GM21723 (cell line): Measurements from ENCODE around the gene SIGLEC11.
A peak's percentile ranks its signal among the peaks of the same experiment; 100 is the strongest.
"Not testable (repeated sequence)": the region's sequence is repeated elsewhere in the genome, so short reads cannot be mapped to it uniquely, and the experiment has no call there.

Source experiments
- ATAC-seq: cut with Tn5 transposase; IDR thresholded peaks from one replicate; pipeline ENCODE4 v1.9.1; 2021; ENCODE audit warnings: mild to moderate bottlenecking, moderate library complexity; ENCODE audit not compliant: unreplicated experiment

The SIGLEC11 gene

DNA sequence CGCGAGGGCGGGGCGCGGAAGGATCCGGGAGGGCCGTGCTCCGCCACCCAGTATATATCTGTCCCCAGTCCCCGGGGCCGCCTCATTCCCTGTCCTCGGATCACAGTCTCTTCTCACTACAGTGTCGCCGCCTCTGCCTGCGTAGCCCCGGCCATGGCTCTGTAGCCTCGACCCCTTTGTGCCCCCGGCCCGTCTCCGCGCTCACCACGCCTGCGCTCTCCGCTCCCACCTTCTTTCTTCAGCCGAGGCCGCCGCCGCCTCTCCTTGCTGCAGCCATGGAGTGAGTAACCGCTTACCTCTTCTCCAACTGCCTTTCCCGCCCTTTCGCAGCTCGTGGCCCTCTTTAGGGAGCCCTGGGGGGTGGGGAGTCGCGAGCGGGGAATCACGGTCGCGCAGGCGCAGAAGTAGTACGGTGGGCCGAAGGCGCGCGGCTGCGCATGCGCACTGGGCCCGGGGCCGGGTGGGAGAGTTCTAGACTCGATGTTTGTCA lies 31.8 kb downstream of the SIGLEC11 start, which contains the start of the genes ATF5 and NUP62:
TSS of gene ATF5 (plus strand) at position 85 of the 490 bp plus-strand sequence. CDS start 1,646 bp downstream, outside the sequence.
TSS of gene NUP62 (minus strand) at position 384 of the 490 bp plus-strand sequence. CDS start 19,697 bp downstream, outside the sequence.
- ATAC-seq: peak; percentile 43

DNA sequence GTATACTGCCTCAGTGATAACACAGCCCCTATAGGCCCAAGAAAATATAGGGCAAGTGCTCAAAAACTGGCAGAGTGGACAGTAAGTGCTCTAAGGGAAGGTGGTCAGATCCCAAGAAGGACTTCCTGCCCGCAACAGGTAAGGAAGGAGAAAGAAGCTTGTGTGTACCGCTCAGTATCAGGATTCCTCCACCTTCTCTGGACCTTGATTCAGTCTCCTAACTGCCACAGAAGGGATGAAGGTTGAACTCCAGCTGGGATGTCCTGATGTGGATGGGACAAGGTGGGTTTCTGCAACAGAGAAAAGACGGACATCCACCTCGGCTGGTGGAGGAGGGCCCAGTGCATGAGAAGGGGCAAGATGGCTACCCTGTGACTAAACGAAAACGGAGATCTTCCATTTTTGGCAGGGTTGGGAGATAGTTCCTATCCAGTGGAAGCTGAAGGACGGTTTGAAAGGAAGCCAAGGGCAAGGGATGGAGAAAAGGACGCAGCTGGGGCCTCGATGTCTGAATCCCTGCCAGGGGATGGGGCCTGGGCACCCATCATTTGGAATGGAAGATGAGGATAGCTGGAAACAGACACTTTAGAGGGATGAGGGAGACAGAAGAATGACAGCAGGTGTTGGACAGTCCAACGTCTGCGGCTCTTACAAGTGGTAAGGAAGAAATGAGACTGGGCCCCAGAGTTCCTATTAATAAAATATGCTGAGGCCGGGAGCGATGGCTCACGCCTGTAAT lies 33.3 kb downstream of the SIGLEC11 start:
- ATAC-seq: no peak

DNA sequence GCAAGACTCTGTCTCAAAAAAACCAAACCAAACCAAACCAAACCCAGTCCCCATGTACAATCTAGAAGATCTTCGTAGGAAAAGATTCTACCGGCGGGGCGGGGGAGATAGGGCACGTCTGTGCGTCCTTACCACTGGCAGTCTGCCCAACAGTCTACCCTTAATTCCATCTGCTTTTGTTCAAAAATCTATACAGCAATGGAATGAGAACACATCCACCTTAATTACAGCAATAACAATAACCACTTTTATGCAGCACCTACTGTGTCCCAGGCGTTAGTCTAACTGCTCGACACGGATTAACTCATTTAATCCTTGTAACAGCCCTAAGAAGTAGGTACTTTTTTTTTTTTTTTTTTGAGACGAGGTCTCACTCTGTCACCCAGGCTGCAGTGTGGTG lies 34.5 kb downstream of the SIGLEC11 start:
- ATAC-seq: no peak

DNA sequence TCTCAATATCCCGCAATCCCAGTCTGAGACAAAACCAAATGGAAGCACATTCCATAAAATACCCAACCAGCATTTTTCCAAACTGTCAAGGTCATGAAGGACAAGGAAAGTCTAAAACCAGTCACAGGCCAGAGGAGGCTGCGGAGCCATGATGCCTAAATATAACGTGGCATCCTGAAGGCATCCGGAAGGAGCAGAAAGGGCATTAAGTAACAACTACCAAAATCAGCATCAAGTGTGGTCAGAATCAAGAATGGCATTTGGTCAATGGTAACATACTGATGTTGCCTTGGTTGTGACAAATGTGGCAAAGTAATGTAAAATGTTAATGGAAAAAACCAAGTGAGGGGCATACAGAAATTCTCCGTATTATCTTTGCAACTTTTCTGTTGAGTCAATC lies 35.5 kb downstream of the SIGLEC11 start:
- ATAC-seq: no peak

DNA sequence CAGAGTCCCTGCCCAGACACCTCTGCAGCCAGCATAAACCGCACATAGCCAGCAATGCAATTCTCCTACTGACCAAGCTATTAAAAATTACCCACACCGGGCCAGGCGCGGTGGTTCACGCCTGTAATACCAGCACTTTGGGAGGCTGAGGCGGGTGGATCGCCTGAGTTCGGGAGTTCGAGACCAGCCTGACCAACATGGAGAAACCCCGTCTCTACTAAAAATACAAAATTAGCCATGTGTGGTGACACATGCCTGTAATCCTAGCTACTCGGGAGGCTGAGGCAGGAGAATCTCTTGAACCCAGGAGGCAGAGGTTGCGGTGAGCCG lies 36.1 kb downstream of the SIGLEC11 start:
- not testable (repeated sequence) for ATAC-seq

DNA sequence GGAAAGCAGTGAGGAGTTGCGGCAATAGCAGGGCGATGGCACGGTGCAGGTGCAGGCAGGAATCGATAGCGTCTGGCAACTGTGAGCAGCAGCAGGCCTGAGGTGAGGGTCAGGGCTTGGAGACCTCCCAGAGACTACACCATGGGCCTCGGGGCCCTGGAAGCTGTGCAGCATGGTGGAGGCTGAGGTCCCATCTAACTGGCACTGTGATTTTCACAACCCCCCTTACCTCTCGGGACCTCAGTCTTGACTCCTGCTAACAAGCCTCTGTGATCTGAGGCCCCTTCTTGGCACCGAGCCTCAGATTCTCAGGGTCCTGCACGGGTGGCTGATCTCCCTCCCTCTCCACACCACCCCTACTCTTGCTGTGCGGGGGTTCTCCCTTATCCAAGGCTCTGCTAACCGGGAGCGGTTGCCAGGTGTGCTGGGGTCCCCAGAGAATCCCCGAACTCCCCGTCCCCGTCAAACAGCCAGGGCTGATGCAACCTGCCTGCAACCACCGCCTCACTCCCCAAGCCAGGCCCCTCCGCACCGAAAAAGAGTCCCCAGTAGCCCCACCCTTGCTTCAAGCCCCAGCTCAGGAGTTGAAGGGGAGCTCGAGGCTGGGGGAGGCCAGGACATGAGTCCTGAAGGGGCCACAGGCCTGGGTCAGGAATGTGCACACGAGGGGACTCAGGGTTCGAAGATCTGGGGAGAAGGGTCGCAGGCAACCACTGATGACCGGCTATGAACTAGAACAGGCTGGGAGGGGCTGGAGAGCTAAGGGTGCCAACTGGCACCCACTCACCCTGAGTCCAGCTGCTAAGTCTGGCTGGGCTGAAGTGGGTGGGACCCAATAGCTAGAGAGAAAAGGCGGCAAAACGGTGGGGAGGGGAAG lies 36.7 kb downstream of the SIGLEC11 start:
- no peak for ATAC-seq

DNA sequence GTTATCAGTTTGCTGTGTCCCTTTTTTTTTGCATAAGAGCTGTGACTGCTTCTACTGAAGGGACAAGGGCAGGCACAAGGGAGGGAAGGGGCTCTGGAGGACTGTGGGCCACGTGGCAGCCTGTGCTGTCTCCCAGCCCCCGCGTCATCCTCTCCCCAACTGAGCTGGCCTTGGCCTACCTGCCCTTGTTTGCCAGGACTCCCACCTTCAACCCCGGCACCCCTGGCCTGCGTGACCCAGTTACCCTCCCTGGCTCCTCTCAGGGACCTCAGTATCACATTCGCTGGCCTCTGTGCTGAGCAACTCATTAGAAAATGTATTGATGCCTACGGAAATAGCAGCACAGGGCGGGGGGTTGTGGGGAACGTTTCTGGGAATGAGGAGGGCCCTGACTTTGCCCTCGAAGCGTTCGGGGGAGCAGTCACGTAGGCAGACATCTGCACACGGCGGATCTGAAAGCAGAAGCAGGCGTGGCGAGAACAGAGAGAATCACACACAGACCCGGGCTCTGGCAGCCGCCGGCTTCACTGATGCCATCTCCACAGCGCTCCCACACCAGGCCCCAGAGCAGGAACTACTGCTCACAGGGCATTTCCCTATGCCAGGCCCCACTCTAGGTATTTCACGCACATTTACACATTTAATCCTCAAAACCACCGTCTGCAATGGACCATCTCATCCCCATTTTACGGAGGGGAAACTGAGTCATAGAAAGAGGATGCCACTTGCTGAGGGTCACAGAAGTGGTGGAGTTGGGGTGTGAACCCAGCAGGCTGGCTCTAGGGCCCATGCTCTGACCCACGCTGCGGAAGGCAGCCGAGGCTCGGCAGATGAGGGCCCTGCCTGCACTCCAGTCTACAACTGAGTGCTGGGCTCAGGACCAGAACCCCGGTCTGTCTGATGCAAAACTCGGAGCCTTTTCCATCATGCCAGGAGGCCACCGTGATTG lies 37.6 kb downstream of the SIGLEC11 start:
- no peak for ATAC-seq

DNA sequence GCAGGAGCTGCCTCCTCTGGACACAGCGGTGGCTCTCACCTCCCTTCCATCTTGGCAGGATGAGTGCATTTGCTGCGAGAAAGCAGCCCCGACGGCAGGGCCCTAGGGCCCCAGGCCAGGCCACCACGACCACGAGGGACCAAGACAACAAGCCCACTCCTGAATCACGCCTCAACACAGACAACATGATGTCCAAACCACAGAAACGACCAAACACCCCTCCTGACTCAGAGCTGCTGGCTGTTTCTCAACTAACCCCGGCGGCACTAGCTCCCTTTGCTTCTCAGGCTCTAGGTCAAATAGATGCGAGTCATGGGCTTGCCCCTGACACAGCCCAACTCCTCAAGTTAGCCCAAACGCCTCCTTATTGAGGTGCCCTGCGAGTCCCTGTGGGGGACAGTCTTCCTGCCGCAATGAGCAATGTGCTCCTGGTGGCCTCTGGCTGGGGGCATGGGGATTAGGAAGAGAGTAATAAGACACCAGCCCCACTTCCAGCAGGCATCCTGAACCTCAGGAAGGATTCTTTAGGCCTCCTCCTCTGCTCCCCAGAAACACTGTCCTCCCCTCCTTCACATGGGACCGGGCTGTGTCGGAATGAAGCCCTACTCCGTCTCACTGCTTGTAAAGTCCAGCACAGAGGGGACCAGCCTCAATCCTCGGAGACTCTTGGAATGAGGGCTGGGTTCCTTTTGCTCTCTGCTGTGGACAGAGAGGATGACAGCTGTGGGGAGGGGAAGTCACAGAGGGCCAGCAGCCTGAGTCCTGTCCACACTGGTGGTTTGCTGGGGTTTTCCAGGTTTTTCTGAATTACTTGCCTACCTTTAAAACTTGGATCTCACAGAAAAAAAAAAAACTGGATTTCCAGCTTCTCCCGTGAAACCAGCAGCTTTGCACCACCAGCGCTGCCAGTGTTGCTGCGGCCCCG lies 38.8 kb downstream of the SIGLEC11 start:
- no peak for ATAC-seq

DNA sequence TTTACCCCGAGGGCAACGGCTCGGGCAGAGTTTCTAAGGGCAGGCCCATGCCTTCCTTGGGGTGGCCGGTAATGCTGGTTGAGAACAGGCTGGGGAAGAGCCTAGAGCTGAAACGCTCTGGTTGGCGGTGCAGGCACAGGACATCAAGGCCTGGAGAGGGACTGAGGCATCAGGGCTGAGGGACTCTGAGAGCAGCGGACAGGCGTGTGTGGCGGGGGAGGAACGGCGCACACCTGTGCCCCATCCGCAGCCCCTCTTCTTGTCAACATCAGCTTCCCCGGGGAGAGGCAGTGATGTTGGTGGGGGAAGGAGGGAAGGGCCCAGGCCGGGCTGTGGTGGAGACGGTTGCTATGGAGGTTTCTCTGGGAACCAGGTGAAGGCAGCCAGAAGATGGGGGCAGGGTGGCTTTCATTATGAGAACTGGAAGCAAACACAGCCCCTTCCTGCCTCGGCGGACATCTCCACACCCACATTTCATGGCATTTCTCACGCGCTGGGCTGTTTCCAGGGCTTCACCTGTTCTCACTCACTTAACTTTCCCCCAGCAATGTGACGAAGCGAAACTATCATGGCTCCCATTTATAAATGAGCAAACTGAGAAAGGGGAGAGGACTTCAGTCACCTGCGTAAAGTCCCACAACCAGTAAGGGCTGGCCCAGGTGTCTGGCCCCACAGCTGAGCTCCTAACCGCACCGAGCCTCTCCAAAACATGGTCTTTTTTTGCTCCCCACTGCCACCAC lies 40.2 kb downstream of the SIGLEC11 start:
- ATAC-seq: no peak

DNA sequence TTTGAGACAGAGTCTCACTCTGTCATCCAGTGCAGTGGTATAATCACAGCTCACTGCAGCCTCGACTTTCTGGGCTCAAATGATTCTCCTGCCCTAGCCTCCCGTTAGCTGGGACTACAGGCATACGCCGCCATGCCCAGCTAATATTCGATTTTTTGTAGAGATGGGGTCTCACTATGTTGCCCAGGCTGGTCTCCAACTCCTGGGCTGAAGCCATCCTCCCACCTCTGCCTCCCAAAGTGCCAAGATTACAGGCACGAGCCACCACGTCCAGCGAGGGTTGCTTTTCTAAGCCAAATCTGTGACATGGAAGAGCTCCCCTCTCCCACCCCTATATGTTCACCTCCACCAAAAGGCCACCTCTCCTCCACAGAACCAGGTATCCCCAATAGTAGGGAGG lies 42.9 kb downstream of the SIGLEC11 start:
- no peak for ATAC-seq

DNA sequence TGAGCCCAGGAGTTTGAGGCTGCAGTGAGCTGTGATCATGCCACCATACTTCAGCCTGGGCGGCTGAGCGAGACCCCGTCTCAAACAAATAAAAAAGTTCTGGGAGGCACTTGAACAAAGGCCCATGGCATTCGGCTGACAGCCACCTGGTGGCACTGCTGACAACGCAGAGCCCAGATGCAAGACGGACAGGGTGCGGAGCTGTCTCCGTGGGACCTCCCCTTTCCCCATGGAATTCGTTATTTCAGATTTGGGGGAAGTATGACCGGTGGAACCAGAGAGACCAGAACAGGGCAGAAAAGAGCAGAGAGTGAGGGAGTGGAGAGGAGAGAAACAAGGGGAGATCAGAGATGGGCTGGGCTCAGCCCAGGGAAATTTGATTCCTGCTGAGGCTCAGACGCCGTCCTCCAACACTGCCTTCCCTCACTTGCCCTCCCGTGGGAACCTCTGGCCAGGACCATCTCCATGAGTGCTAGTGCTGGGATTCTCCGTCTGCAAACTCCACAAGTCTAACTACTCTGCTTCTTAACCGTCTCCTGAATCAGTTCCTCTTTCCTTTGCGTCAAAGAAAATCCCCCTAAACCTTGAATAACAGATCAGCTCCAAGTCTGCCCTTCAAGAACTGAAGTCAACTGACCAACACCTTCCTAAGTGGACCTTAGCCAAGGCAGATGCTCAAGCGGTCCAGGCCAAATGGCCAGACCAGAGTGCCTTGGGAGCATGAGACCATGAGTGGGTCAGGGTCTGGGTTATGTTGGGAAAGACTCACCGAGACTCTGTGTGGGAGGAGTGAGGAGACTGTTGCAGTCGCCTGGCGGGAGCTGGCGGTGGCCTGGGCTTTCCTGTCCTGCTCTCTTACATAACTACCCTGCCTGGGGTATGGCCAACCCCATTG lies 43.9 kb downstream of the SIGLEC11 start:
- ATAC-seq: no peak

DNA sequence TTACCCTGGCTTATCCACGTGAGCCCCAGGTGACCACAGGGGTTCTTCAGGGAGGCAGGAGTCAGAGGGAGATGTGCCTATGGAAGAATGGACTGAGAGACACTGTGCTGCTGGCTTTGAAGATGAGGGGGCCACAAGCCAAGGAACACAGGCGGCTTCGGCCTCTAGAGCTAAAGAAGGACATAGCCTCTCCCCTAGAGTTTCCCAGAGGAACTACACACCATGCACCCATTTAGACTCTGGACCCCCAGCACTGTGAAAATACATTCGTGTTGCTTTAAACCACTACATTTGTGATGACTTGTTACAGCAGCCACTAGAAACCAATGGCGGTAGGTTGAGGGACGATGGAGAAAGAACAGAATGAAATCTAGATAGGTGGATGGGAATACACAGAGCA lies 45.7 kb downstream of the SIGLEC11 start:
- no peak for ATAC-seq

DNA sequence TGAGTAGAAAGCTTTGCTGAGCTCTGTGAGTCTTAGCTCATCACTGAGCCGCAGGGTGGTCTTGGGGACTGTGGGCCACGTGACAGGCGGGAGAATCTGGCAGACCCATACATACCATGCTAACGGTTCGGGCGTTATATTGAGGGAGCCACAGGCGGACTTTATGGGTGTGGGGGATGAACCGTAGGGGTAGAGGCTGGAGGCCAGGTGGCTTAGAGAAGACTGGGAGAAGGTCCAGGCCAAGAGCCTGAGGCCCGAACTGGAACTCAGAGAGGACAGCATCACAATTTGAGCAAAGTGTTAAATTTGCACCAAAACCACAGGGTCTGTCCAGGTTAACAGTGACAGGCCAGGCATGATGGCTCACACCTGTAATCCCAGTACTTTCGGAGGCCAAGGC lies 47.3 kb downstream of the SIGLEC11 start:
- ATAC-seq: no peak

DNA sequence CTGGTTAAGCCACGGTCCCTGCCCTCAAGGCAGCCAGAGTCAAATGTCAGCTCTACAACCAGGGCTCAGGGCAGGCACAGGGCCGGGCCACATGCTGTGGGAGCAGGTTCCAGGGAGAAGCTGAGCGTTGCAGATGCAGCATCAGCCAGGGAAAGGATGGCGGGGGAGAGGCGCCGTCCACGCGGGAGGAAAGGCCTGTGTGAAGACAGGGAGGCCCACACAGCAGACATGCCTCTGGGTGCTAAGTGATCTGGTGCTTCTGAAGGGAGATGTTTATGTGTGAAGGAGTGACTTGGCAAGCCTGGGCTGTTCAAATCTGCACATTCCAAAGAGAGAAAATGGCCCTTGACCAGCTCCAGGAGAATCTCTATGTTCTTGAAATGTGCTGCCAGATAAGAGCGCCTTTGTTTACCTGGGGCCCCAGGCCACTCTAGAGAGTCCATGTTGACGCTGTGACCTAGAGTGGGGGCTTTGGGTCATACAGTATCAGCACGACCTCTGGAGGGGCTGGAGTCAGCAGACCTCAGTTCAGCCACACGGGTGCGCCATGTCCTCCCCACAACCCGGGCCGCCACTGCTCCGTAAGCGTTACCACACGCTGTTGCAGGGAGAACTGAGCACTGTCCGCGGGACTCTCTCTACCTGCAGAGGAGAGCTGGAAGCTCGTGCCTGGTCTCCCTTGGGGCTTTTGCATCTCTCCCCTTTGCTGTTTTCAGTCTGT lies 47.8 kb downstream of the SIGLEC11 start:
- no peak for ATAC-seq

DNA sequence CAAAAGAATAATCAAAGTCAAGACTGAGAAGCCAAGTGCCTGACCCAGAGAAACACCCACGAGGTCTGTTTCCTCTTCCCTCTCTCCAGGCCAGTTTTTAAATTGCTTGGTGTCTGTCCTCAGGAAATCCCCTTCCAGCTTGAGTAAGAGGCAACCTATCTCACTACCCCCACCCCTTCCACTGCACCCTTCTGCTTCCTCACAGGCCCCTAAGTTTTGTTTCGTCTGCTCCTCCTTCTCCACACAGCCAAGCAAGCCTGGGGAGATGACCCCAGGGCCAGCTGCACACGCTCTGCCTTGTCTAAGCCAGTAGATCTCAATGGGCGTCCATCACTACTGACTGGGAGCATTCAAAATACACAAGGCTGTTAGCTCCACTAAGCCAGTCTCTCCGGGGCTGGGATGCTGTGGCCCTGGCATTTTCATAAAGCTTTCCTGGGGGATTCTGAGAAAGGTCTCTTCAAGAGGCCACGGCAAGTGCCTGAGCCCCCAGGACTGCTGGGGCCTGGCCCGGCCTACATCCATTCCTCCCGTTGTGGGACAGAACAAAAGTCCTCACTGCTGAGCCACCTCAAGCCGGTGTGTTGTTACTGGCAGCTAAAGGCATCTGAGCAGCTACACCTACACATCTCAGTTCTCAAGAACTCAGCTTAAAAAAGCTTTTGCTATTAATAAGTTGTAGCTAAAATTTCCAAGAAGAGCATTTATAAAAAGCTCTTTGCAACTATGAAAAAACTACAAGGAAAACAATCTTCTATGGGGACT lies 49.4 kb downstream of the SIGLEC11 start:
- ATAC-seq: peak; percentile 30

DNA sequence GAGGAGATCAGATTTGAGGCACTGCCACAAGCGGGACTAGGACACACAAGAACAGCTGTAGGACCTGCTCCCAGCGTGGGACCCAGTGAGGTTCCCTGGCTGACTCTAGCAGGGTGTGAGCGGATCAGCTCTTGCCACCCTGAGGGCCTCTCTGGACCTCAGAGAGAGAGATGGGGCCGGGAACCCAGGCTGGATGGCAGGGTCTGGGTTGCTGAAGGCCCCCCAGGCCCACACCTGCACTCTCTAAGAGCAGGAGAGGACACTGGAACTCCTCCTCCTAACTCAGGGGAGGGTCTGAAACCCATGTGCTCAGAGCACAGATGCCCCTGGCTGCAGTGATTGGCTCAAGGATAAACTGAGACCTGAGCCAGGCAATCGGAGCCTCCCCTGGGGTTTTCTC lies 50.8 kb downstream of the SIGLEC11 start:
- ATAC-seq: no peak
